SK-N-MC (cell line): ENCODE measurements around the gene DPP10.

ENCODE experiments used
- EZH2 ChIP-seq: fragments of 200-600 bp; sonication (generic); IDR thresholded peaks from one replicate; pipeline ENCODE4 v1.6.1; 2017; ENCODE audit warnings: antibody characterized with exemption
- FOXP2 ChIP-seq: optimal IDR thresholded peaks from 2 replicates; pipeline ENCODE3; 2011; ENCODE audit warnings: mild to moderate bottlenecking, moderate library complexity; ENCODE audit not compliant: insufficient read depth; ENCODE audit errors: extremely low read length, control extremely low read depth
- POLR2AphosphoS5 ChIP-seq: IDR thresholded peaks from 2 replicates; pipeline ENCODE4 v1.6.1; 2012; ENCODE audit warnings: mild to moderate bottlenecking, low read depth, low read length, borderline replicate concordance

DNA sequence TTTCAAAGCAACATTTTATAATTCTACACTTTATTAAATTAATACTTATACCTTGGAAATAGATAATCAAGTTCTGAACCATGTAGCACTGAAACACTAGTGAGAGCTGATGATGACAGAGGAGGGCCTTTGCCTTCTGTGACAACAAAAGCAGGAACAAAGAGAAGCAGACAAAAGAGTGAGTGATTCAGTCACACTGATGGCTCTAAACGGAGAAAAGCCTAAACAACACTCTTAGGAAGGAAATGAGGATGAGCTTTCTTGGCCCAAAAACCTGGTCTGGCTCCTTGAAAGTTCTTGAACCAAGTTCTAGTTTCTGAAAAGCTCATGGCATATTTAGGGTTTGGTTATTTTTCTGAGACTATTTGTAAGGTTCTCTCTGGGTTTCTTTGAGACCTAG, 271.9 kb downstream of the DPP10 start:
- no peak for TF ChIP-seq EZH2
- TF ChIP-seq POLR2AphosphoS5 = no peak
- no peak for TF ChIP-seq FOXP2
